Thyroid gland (tissue), 4 donors: Measurements from ENCODE around the gene UGT1A1. TPM values are rescaled to one million over a fixed set of nuclear protein-coding genes. Genes with fewer than 3 reads are reported as not detected.

Source experiments
- DNase-seq, 2 donors: peaks; one replicate each; pipeline ENCODE4 v3.0.0-alpha.2; 2019
- H3K27ac ChIP-seq, 3 donors: fragments of 200-600 bp; sonication (generic); 1 replicate in 2 of 3; 2 replicates in 1 of 3; pipeline ENCODE4 v1.5.1; 2016 to 2019; ENCODE audit warnings: mild to moderate bottlenecking in 1 of 3, moderate library complexity in 1 of 3
- H3K27me3 ChIP-seq: fragments of 200-600 bp; sonication (generic); one replicate; pipeline ENCODE4 v1.5.1; 2019
- H3K36me3 ChIP-seq, 2 donors: fragments of 200-600 bp; sonication (generic); one replicate each; pipeline ENCODE4 v1.5.1; 2016 to 2019
- H3K4me1 ChIP-seq, 2 donors: fragments of 200-600 bp; sonication (generic); one replicate each; pipeline ENCODE4 v1.5.1; 2017 to 2019
- H3K4me3 ChIP-seq, 3 donors: fragments of 200-600 bp; sonication (generic); replicated peaks in 1 of 3; 1 replicate in 2 of 3; 2 replicates in 1 of 3; pipeline ENCODE4 v1.5.1; 2016; ENCODE audit warnings: mild to moderate bottlenecking in 1 of 3
- H3K9me3 ChIP-seq: fragments of 200-600 bp; sonication (generic); one replicate; pipeline ENCODE4 v1.5.1; 2017
- CTCF ChIP-seq, 6 experiments: fragments of 200-600 bp in 3 of 6; fragments of 450-650 bp in 3 of 6; sonication (generic) in 3 of 6; IDR thresholded peaks; one replicate each; pipeline ENCODE4 v1.5.1; 2016 to 2019; ENCODE audit warnings: antibody characterized with exemption in 6 of 6, mild to moderate bottlenecking in 2 of 6, inconsistent platforms in 1 of 6, moderate library complexity in 1 of 6
- POLR2A ChIP-seq, 2 donors: fragments of 450-650 bp; IDR thresholded peaks; one replicate each; pipeline ENCODE4 v1.6.1; 2017; ENCODE audit warnings: antibody characterized with exemption in 2 of 2, mild to moderate bottlenecking in 2 of 2, moderate library complexity in 1 of 2
- WGBS, 2 donors: methylation state at CpG; one replicate each; pipeline ENCODE4 v1.1.5; 2017; 5-methylcytosine and 5-hydroxymethylcytosine counted together
- intact Hi-C: fragments of 100-400 bp; cut with DNase I; formaldehyde crosslinking; loops from one replicate; pipeline ENCODE4 v1.15.1; 2023
- total RNA-seq, 4 donors: library from RNA; depleted of rRNA; stranded (reverse); fragments of >200 nt; gene quantifications; one replicate each; pipeline ENCODE4 v1.2.3, GENCODE V29; 2016

The UGT1A1 gene
- total RNA-seq, 4 donors from 2014 or later, result 0.45 to 0.94 (median 0.76) TPM

- WGBS, 2 donors, result 82 to 94% methylated on average over 14 of the region's 14 CpGs
- Histone ChIP-seq H3K4me1 (peaks cover 6 to 13% of the 10 kb centered on the region in 2 donors), H3K27me3 (no peaks in the 10 kb centered on the region), H3K9me3 (no peaks in the 10 kb centered on the region), H3K4me3 (no peak overlapping the region), H3K27ac (peak overlapping the region in 1 of 3 donors; percentile 6), H3K36me3 (no peaks in the 10 kb centered on the region)
- no peak for TF ChIP-seq CTCF (IDR thresholded peaks at IDR 0.05)
- no peak for TF ChIP-seq POLR2A (IDR thresholded peaks at IDR 0.05)
- intact Hi-C loops, result no loop called here
- no peak for DNase-seq
These were observed 38.4 kb downstream of the UGT1A1 start for GRCh38 chr2:233798335-233799086.

- no peak for DNase-seq
These were observed 39.1 kb downstream of the UGT1A1 start for GRCh38 chr2:233799087-233799665.

GRCh38 chr2:233799716-233800115, 39.6 kb downstream of the UGT1A1 start:
- intact Hi-C loops, result no loop called here

More at GRCh38 chr2:233799087-233799665, 39.1 kb downstream of the UGT1A1 start:
- no peaks in the 10 kb centered on the region for H3K27me3 ChIP-seq
- intact Hi-C loops, result no loop called here
- H3K4me1 ChIP-seq, result peaks cover 6 to 13% of the 10 kb centered on the region in 2 donors
- 69 to 71% methylated on average over 7 of the region's 7 CpGs for WGBS, 2 donors
- no peak overlapping the region for H3K4me3 ChIP-seq
- TF ChIP-seq POLR2A (IDR thresholded peaks at IDR 0.05), result no peak
- TF ChIP-seq CTCF (IDR thresholded peaks at IDR 0.05), result no peak
- no peaks in the 10 kb centered on the region for H3K36me3 ChIP-seq
- no peaks in the 10 kb centered on the region for H3K9me3 ChIP-seq
- H3K27ac ChIP-seq, result peak overlapping the region in 1 of 3 donors; percentile 6

GRCh38 chr2:233800208-233800607, 40.1 kb downstream of the UGT1A1 start:
- WGBS, 2 donors, result 66 to 80% methylated on average over 7 of the region's 7 CpGs
- DNase-seq, result no peak
- H3K36me3 ChIP-seq, result no peaks in the 10 kb centered on the region

More at GRCh38 chr2:233799716-233800115, 39.6 kb downstream of the UGT1A1 start:
- Histone ChIP-seq H3K9me3 (no peaks in the 10 kb centered on the region), H3K4me1 (peaks cover 6 to 13% of the 10 kb centered on the region in 2 donors), H3K27me3 (no peaks in the 10 kb centered on the region), H3K27ac (peak overlapping the region in 2 of 3 donors; percentile 6 to 12), H3K36me3 (no peaks in the 10 kb centered on the region), H3K4me3 (no peak overlapping the region)
- WGBS, 2 donors, result 8 to 62% methylated on average over 4 to 5 of the region's 5 CpGs
- peak; percentile 78 to 89 for DNase-seq
- TF ChIP-seq CTCF (IDR thresholded peaks at IDR 0.05) (peak in 1 of 6 experiments; percentile 22), POLR2A (IDR thresholded peaks at IDR 0.05) (no peak)

More at GRCh38 chr2:233800208-233800607, 40.1 kb downstream of the UGT1A1 start:
- intact Hi-C loops, result no loop called here
- H3K27ac ChIP-seq, result peak overlapping the region in 2 of 3 donors; percentile 12 to 30
- peaks cover 6 to 13% of the 10 kb centered on the region in 2 donors for H3K4me1 ChIP-seq
- no peaks in the 10 kb centered on the region for H3K9me3 ChIP-seq
- TF ChIP-seq POLR2A (IDR thresholded peaks at IDR 0.05) (no peak), CTCF (IDR thresholded peaks at IDR 0.05) (no peak)
- no peaks in the 10 kb centered on the region for H3K27me3 ChIP-seq
- H3K4me3 ChIP-seq, result no peak overlapping the region
